Measurements from ENCODE around the gene ZFP57.

ZFP57 gene

GRCh38 chr6:29656157-29656556 lies 24.8 kb downstream of the ZFP57 start:
- DNase-seq (ENCODE audit: low read depth in 2 of 2) = no peak

GRCh38 chr6:29655658-29656057 lies 25.3 kb downstream of the ZFP57 start:
- no peak for DNase-seq (ENCODE audit: low read depth in 2 of 2)

GRCh38 chr6:29653452-29654038 lies 27.4 kb downstream of the ZFP57 start:
- DNase-seq (ENCODE audit: low read depth in 2 of 2) = no peak

DNA sequence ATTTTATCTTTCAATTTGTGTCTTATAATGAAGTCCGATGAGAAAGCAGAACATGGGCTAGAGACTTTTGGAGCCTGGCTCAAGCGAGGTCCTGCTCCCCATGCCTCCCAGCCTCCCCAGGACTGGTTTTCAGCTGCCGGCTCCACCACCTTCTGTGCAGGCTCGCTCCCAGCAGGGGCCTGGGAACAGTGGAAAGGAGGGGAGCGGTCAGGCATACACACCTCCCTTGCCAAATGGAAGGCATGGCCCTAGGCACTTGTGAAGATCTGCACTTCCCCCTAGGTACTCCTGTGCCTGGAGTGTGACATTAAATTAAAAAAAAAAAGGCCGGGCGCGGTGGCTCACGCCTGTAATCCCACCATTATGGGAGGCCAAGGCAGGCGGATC lies 28.8 kb downstream of the ZFP57 start:
- DNase-seq (ENCODE audit: low read depth in 2 of 2) = no peak

GRCh38 chr6:29651413-29652197 lies 29.3 kb downstream of the ZFP57 start:
- no peak for DNase-seq (ENCODE audit: low read depth in 2 of 2)

DNA sequence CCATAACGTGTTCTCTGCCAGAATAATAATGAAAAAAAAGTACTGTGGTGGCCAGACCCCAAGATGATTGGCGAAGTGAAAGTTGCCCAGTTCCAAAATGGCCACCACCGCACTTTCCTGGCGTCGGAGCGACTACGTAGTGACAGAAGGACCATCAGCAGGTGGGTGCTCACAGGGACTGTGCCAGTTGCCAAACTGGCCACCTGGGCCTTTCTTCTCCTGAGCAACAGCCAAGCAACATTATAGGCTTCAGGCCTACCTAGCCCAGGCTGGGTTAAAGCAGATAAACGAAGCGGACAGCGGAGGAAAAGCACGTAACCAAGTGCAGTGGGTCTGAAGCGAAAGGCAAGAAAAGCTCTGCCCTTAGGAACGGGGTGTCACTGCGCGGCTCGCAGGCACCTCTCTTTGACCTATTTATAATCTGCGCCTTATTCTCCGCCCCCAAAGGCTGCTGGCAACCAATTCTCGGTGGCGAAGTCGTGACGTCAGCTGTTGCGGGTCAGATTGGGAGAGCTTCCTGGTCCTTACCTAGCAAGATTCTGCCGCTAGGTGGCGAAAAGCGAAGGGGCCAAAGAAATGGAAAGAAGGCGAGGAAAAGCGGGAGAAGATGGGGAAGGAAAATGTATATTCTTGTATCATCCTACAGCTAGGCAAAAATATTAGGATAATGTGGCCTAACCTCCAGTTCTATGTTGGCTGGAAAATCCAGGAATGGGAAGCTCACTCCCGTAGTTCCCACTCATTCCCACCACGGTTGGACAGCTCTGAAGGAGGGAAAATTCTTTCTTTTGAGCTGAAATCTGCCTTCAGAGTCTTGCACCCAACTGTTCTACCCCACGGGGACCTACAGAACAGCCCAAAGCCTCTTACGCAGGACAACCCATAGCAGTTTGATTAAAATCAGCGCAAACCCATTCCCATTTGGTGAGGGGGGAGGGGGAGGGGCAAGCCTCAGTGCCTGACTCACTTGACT lies 31.0 kb downstream of the ZFP57 start:
- peak; percentile 87 to 90 for DNase-seq (ENCODE audit: low read depth in 2 of 2)

DNA sequence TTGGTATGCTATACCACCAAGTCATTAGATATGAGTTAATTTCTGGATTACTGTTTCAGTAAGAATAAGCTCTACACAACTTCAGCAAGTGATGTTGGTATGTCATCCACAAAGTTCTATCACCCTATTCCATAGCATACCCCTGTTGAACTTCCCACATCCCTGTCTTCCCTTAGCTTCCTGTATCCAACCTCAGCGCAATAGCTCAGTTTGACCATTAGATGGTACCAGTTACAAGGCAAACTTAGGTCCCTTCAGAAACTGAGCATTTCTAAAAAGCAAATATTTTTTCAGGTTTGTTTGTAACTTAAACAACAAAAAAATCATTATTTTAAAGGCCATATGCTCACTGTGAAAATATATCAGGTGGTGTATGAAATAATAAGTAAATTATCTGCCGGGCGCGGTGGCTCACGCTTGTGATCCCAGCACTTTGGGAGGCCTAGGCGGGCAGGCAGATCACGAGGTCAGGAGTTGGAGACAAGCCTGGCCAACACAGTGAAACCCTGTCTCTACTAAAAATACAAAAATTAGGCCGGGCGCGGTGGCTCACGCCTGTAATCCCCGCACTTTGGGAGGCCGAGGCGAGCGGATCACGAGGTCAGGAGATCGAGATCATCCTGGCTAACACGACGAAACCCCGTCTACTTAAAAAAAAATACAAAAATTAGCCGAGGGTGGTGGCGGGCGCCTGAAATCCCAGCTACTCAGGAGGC lies 32.9 kb downstream of the ZFP57 start:
- DNase-seq (ENCODE audit: low read depth in 2 of 2) = no peak

- no peak for DNase-seq (ENCODE audit: low read depth in 2 of 2)
Measured at GRCh38 chr6:29641430-29642148, 39.4 kb downstream of the ZFP57 start.

GRCh38 chr6:29637247-29637646 lies 43.7 kb downstream of the ZFP57 start:
- no peak for DNase-seq (ENCODE audit: low read depth in 2 of 2)

DNA sequence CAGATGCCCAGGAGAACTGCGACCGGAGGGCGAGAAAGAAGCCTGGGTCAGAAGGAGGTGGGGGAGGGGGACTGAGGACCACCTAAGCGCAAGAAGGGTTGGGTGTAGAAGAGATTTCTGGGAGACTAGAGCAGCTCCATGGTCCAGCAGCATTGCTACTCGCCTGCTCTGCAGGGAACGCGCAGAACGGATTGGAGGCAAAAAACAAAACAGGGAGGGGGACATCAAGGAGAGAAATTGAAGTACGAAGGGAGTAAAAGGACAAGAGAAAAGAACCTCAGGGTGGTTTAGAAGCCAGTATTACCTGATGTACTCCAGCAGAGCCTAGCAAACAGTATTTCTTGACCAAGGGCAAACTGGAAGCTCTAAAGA lies 47.4 kb downstream of the ZFP57 start:
- no peak for DNase-seq (ENCODE audit: low read depth in 2 of 2)

DNA sequence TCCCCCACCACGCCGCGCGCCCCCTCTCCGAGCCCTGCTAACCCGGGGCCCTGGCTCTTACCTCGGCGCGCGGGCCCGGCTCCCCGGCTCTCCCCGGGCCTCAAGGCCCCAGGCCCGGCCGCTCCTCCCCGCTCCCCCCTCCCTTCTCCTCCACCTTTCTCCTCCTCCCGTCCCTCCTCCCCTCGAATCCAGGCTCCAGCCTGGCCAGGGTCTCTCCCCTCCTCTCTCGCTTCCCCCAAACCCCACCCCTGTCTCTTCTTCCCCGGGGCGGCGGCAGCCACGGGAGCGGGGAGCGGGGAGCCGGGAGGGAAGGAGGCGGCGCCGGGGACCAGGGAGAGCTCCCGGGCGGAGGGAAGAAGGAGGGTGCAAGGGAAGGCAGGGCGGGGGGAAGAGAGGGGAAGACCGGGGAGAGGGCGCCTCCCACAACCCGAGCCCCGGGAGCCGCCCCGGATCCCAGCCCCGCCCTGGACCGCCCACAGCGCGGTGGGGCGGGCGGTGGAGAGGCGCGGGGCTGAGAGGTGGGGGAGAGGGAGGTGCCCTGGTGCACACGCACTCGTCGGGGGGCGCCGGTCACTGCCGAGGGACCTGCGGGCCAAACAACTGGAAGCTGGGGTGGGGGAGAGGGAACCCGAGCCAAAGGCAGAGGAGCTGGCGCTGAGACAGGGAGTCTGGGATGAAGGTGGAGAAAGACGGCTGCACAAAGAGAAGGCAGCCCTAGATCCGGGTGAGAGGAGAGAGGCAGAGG lies 48.0 kb downstream of the ZFP57 start, which contains the start of gene GABBR1:
Gene GABBR1 (minus strand): TSS at position 395 of the 745 bp plus-strand sequence. CDS start 798 bp downstream, outside the sequence.
- DNase-seq (ENCODE audit: low read depth in 2 of 2) = peak; percentile 81 to 86

DNA sequence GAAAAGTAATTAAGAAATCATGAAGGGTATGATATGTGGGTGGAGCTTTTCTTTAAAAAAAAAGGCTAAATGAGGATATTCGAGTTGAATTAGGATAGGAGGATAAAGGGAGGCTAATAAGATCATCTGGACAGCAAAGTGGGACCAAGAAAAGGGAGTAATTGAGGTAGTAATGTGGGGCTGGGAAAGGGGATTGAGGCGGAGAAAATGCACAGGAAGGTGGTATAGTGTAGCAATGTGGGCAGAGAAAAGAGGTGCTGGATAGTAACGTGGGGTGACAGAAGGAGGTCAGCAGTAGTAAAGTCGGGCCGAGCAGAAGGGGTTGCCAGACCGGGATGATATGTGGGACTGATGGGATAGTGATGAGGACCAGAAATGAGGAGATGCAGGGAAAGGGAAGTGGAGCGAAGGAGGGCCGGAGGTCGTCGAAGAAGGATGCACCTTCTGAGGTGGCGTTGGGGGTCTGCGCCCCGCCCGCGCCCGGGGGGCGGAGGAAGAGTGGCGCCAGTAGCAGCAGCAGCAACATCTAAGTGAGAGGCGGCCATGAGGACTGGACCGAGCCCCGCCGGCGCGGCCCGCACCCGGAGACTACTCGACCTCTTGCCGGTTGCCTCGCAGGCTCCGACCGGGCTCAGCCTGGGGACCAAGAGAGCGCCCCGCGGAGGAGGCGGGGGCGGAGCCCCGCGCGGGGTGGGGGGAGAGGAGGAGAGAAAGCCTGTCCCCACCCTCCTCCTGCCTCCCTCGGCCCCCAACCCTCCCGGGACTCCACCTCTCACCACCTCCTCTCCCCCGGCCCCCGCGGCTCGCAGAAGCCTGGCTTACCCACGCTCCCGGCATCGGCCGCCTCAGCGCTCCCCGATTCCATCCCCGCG lies 48.9 kb downstream of the ZFP57 start:
- peak in 1 of 2 experiments; percentile 34 for DNase-seq (ENCODE audit: low read depth in 2 of 2)

DNA sequence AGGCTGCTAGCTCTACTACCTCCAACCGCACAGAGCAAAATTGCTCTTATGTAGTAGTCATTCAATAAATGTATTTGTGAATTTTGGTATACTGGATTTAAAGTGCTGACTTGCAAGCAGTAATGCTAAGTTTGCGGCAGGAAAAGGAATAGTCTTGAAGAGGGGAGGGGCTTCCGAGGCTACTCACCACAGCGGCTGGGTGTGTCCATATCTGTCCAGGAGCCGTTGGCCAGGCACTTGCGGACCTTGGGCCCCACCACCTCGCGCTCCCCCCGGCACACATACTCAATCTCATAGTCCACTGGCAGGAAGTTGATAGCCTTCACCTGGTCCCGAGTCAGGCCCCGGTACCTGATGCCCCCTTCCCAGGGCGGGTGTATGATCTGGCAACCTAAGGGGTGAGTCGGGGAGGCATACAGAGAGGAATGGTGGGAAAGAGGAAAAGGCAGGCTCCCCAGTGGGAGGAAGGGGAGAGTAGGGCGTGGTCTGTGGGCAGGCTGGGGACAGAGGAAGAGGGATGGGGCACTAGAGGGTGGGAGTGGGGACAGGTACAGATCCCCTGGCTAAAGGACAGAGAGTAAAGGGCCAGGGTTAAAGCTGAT lies 49.6 kb downstream of the ZFP57 start:
- DNase-seq (ENCODE audit: low read depth in 2 of 2) = no peak

DNA sequence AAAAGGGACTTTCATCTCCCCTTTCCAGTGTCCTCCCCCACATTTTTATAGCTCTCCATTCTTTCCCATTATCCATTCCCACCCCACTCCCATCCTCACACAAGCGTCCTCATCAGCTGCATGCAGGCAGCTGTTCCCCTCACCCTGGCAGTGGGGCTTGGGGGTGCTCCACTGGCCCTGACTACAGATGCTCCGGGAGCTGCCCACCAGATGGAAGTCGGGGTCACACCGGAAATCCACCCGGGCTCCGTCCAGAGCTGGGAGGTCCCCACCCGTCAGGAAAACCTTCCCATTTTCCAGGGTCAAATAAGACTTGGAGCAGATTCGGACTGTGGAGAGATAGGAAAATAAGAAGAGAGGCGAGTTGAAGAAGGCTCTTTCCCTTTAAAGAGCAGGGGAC lies 50.6 kb downstream of the ZFP57 start:
- no peak for DNase-seq (ENCODE audit: low read depth in 2 of 2)

GRCh38 chr6:29629571-29629970 lies 51.4 kb downstream of the ZFP57 start:
- DNase-seq (ENCODE audit: low read depth in 2 of 2) = no peak

DNA sequence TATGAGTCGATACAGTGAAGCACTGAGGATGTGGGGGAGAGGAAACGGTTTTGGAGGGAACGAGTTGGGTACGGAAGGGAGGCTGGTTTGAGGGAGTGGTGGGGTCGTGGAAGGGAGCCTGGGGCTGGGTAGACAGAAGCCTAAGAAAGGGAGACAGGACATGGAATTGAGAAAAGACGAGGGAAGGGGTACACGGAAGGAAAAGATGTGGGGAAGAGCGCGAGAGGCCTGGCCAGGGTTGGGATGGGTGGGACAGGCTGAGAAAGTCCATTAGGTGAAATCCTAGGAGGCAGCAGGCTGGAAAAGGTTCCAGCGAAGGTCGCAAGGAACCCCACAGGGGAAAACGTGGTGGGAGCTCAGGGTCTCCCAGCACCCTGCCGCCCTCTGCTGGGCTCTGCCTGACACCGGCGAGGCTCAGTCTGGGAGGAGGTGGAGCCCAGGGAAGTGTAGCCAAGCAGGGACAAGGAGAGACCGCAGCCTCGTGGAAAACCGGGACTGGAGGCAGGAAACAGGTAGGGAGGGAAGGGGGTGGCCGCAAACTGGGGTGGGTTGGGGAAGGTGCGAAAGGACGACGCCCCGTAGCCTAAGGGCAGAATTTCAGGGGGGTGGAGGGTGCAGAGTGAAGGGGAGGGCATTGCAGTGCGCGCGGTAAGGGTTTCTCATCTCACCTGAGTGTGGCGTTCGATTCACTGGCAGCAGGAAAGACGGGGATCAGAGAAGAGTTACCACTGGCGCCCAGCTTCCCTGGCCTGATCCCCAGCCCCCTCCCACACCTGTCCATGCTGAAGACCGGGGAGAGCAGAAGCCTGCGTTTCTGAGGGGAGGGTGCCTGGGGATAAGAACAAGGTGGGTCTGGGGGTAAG lies 52.3 kb downstream of the ZFP57 start:
- no peak for DNase-seq (ENCODE audit: low read depth in 2 of 2)

DNA sequence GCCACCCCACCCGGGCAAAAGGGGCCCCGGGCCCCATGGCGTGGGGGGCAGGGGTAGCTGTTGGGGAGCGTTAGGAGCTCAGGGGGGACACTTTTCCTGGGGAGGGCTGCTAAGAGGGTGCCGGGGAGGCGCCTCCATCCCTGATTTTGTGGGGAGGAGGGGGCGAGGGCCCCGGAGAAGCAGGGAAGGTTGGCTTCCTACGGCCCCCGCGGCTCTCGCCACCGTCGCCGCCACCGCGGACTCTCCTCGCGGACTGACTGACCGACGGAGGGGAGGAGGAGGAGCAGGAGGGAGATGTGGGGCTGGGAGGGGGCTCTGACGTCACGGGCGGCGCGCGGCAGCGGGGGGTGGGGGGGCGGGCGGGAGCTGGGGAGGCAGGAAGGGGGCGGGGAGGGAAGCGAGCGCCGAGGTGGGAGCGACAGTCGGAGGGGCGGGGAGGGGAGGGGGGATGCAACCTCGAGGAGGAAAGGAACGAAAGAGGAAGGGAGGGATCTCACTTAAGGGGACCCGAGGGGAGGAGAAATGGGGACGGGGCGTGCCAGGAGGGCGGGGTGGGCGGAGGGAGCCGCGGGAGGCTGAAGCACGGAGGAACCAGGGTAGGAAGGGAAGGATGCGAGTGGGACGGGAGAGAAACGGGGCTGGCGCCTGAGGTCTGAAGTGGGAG lies 53.1 kb downstream of the ZFP57 start:
- DNase-seq (ENCODE audit: low read depth in 2 of 2) = peak; percentile 78 to 79
